K562 (cell line): Measurements from ENCODE around the gene AK2. TPM values are rescaled to one million over a fixed set of nuclear protein-coding genes. Genes with fewer than 3 reads are reported as not detected.

Experiments
- ATAC-seq: fragments of 200-7000 bp; cut with Tn5 transposase; 3 replicates; pipeline ENCODE4 v1.9.1; 2020; ENCODE audit warnings: moderate library complexity
- BruUV-seq: library from RNA; stranded (reverse); fragments of 400-500 nt; replicated peaks from 2 replicates; lab custom pipeline; 2021; lab: Mats Ljungman, UMichigan
- CTCF ChIA-PET: fragments of 300-600 bp; formaldehyde crosslinking; extraction: SDS; loops from one replicate; lab custom pipeline; 2021; ENCODE audit warnings: low intra/inter-chr PET ratio; lab: Yijun Ruan, JAX
- POLR2A ChIA-PET: fragments of 300-600, 350-650 bp; sonication (Branson Sonifier 250); formaldehyde crosslinking; extraction: SDS; loops from one replicate; lab custom pipeline; 2021; ENCODE audit warnings: antibody characterized with exemption, inconsistent platforms; lab: Yijun Ruan, JAX
- DNase-seq, 4 experiments: peaks; one replicate each; pipeline versions ENCODE4 v3.0.0 to v3.0.0-alpha.2; 2011 to 2018; ENCODE audit warnings: low spot score in 3 of 4, mixed read lengths in 3 of 4; ENCODE audit errors: extremely low read depth in 1 of 4
- FAIRE-seq: peaks from 2 replicates; lab custom pipeline; 2011; peaks lifted over from hg19 to GRCh38; lab: Jason Lieb, UNC
- H2AFZ ChIP-seq: 2 replicates; pipeline ENCODE4 v1.6.0; 2011; ENCODE audit warnings: low read depth, low read length, control low read depth, inconsistent platforms
- H3K27ac ChIP-seq: fragments of 200-600 bp; 3 replicates; pipeline ENCODE4 v1.8.0; 2011; ENCODE audit warnings: low read depth, mild to moderate bottlenecking, control low read depth, inconsistent platforms, low read length, moderate library complexity, mixed read lengths; ENCODE audit errors: extremely low read depth
- H3K27me3 ChIP-seq, 2 experiments: fragments of 300-600 bp in 1 of 2; 2 replicates in 1 of 2; 3 replicates in 1 of 2; pipeline versions ENCODE4 v1.6.0 to v1.8.0; 2011; ENCODE audit warnings: inconsistent platforms in 2 of 2, low read length in 2 of 2, mild to moderate bottlenecking in 1 of 2, mixed read lengths in 1 of 2, moderate library complexity in 1 of 2; ENCODE audit not compliant: control insufficient read depth in 2 of 2, insufficient read depth in 2 of 2
- H3K36me3 ChIP-seq: fragments of 300-600 bp; 3 replicates; pipeline ENCODE4 v1.8.0; 2011; ENCODE audit warnings: mild to moderate bottlenecking, low read length, inconsistent platforms; ENCODE audit not compliant: control insufficient read depth, insufficient read depth
- H3K4me1 ChIP-seq, 2 experiments: fragments of 200-600 bp in 1 of 2; replicated peaks in 1 of 2; 2 replicates in 1 of 2; 3 replicates in 1 of 2; pipeline versions ENCODE4 v1.5.1 to v1.8.0; 2011; ENCODE audit warnings: inconsistent platforms in 2 of 2, low read length in 2 of 2, mild to moderate bottlenecking in 1 of 2, mixed read lengths in 1 of 2, moderate library complexity in 1 of 2; ENCODE audit not compliant: control insufficient read depth in 2 of 2, insufficient read depth in 2 of 2
- H3K4me2 ChIP-seq: 2 replicates; pipeline ENCODE4 v1.6.1; 2011; ENCODE audit warnings: low read length, control low read depth, inconsistent platforms, mixed read lengths; ENCODE audit not compliant: insufficient read depth
- H3K4me3 ChIP-seq: fragments of 200-600 bp; sonication (generic), shearing (Covaris generic); 2 replicates; pipeline ENCODE4 v1.5.1; 2016; ENCODE audit warnings: control low read depth, inconsistent platforms
- H3K79me2 ChIP-seq: fragments of 200-600 bp; 3 replicates; pipeline ENCODE4 v1.8.0; 2011; ENCODE audit warnings: low read length, inconsistent platforms; ENCODE audit not compliant: control insufficient read depth, insufficient read depth
- H3K9ac ChIP-seq, 2 experiments: 2 replicates each; pipeline versions ENCODE4 v1.6.0 to v1.6.1; 2011; ENCODE audit warnings: low read depth in 2 of 2, low read length in 2 of 2, control low read depth in 1 of 2, inconsistent platforms in 1 of 2, mild to moderate bottlenecking in 1 of 2, mixed read lengths in 1 of 2; ENCODE audit not compliant: insufficient read depth in 1 of 2
- H3K9me1 ChIP-seq: one replicate; pipeline ENCODE4 v1.6.0; 2011; ENCODE audit warnings: inconsistent platforms, mild to moderate bottlenecking, low read length, moderate library complexity; ENCODE audit not compliant: control insufficient read depth, insufficient read depth
- H3K9me3 ChIP-seq: replicated peaks from 2 replicates; pipeline ENCODE4 v1.5.1; 2011; ENCODE audit warnings: low read depth, low read length, inconsistent platforms; ENCODE audit not compliant: control insufficient read depth, insufficient read depth
- H4K20me1 ChIP-seq: replicated peaks from 2 replicates; pipeline ENCODE4 v1.6.1; 2011; ENCODE audit warnings: low read length, inconsistent platforms, mixed read lengths; ENCODE audit not compliant: control insufficient read depth, insufficient read depth
- CBFA2T3 ChIP-seq: fragments of 450-650 bp; IDR thresholded peaks from 2 replicates; pipeline ENCODE4 v1.6.1; 2017
- FIP1L1 ChIP-seq: fragments of 200-400 bp; formaldehyde crosslinking; IDR thresholded peaks from 2 replicates; pipeline ENCODE4 v1.6.1; 2018; ENCODE audit warnings: mild to moderate bottlenecking, low read depth, low read length; ENCODE audit not compliant: poor library complexity, severe bottlenecking
- SMAD2 ChIP-seq: fragments of 150-350 bp; IDR thresholded peaks from 2 replicates; pipeline ENCODE4 v1.6.1; 2014; ENCODE audit warnings: low read depth, mild to moderate bottlenecking, low read length
- WGBS: fragments of 100-300 bp; shearing (Covaris generic); methylation state at CpG from one replicate; pipeline ENCODE4 v1.1.6; 2016; ENCODE audit warnings: low coverage, mixed read lengths; ENCODE audit not compliant: insufficient coverage; ENCODE audit errors: missing lambda C conversion rate; 5-methylcytosine and 5-hydroxymethylcytosine counted together
- in situ Hi-C: fragments of 300-500 bp; cut with MboI; formaldehyde crosslinking; loops from 4 replicates; pipeline ENCODE4 v1.15.0; 2018; ENCODE audit warnings: inconsistent platforms, mixed read lengths
- intact Hi-C: fragments of 100-400 bp; cut with micrococcal nuclease; formaldehyde crosslinking; loops from 2 replicates; pipeline ENCODE4 v1.14.2; 2022
- polyA plus RNA-seq, 8 experiments: library from polyadenylated mRNA; depleted of rRNA in 4 of 8; stranded (reverse) in 5 of 8; unstranded in 3 of 8; fragments of >200 nt; fragmentation: Nextera tagmentation in 2 of 8; fragmentation: Illumina TruSeq in 1 of 8; extraction: Ambion mirVana in 2 of 8; extraction: Trizol in 1 of 8; gene quantifications; 2 replicates each; pipeline versions ENCODE4 v1.2.1 to v1.2.3, GENCODE V29; 2011 to 2014; ENCODE audit warnings: inconsistent platforms in 1 of 8, missing spikeins in 1 of 8
- total RNA-seq, 7 experiments: library from RNA; depleted of rRNA in 6 of 7; stranded (reverse); fragments of >200 nt in 6 of 7; fragmentation: Illumina TruSeq in 2 of 7; extraction: Trizol in 2 of 7; gene quantifications; 2 replicates each; pipeline versions ENCODE4 v1.2.1 to v1.2.3, GENCODE V29; 2011 to 2021; ENCODE audit warnings: low replicate concordance in 1 of 7
- TF ChIP-seq, protein P1 (sequence below): sonication (generic); formaldehyde crosslinking; IDR thresholded peaks from 2 replicates; pipeline ENCODE4 v1.8.1; 2023; ENCODE audit warnings: mild to moderate bottlenecking, missing genetic modification reagents
- TF ChIP-seq, protein P2 (sequence below): fragments of 450-650 bp; IDR thresholded peaks from 2 replicates; pipeline ENCODE4 v1.7.1; 2018; ENCODE audit warnings: mild to moderate bottlenecking, low read depth; ENCODE audit not compliant: partially characterized antibody

The AK2 gene
- total and polyA plus RNA-seq, 9 of the 15 experiments (the other 6 are each of a cell fraction or from before 2014, with no cell fraction given): 105 to 1,050 (median 509) TPM

DNA sequence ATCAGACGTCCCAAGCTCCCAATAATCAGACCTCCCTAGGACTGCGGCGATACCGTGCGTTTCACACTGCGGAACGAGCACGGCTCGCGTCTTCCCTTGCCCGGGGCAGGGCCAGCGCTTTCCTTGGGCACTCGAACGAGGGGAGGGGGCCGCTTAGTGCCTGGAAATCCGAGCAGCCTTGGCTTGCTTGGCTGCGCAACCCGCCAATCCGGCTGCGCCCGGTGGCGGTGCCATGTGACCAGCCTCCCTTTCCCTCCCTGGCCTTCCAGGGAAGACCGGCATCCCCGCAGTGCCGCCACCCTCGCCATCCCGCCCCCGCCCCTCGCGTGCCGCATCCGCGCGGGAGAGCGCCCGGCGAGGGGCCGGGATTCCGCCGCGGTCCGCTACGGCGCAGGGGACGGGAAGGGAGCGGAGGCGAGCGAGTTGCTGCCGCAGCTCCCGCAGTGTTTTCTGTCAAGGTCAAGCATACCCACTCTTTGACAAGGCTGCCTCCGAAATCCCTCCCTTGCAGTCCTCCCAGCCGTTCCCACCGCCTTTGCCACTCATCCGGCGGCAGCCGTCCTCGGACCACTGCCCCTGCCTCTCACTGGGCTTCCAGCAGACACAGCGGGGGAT, 63.8 kb downstream of the AK2 start:
- Histone ChIP-seq H3K36me3 (no peaks in the 10 kb centered on the region), H3K27ac (no peak overlapping the region), H3K4me2 (no peak overlapping the region), H4K20me1 (no peaks in the 10 kb centered on the region), H2AFZ (no peak overlapping the region), H3K79me2 (no peaks in the 10 kb centered on the region), H3K4me1 (peaks cover 0 to 7% of the 10 kb centered on the region in 2 experiments; a peak in 2 of 5 replicates), H3K4me3 (no peak overlapping the region), H3K9me1 (no peaks in the 10 kb centered on the region), H3K9me3 (no peaks in the 10 kb centered on the region; the same call in 1 of the 2 replicates), H3K9ac (no peak overlapping the region), H3K27me3 (peaks cover 12 to 18% of the 10 kb centered on the region in 2 experiments; a peak in 4 of 5 replicates)
- WGBS: 72% methylated on average over 29 of the region's 58 CpGs
- in situ Hi-C loops: no loop called here
- TF ChIP-seq, protein P1, sequence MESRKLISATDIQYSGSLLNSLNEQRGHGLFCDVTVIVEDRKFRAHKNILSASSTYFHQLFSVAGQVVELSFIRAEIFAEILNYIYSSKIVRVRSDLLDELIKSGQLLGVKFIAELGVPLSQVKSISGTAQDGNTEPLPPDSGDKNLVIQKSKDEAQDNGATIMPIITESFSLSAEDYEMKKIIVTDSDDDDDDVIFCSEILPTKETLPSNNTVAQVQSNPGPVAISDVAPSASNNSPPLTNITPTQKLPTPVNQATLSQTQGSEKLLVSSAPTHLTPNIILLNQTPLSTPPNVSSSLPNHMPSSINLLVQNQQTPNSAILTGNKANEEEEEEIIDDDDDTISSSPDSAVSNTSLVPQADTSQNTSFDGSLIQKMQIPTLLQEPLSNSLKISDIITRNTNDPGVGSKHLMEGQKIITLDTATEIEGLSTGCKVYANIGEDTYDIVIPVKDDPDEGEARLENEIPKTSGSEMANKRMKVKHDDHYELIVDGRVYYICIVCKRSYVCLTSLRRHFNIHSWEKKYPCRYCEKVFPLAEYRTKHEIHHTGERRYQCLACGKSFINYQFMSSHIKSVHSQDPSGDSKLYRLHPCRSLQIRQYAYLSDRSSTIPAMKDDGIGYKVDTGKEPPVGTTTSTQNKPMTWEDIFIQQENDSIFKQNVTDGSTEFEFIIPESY (CRISPR knock-in tag): peak; percentile 75; the same call in 1 of the 2 replicates
- TF ChIP-seq CBFA2T3: no peak
- TF ChIP-seq SMAD2: no peak
- peak; percentile 23 for TF ChIP-seq FIP1L1
- TF ChIP-seq, protein P2, sequence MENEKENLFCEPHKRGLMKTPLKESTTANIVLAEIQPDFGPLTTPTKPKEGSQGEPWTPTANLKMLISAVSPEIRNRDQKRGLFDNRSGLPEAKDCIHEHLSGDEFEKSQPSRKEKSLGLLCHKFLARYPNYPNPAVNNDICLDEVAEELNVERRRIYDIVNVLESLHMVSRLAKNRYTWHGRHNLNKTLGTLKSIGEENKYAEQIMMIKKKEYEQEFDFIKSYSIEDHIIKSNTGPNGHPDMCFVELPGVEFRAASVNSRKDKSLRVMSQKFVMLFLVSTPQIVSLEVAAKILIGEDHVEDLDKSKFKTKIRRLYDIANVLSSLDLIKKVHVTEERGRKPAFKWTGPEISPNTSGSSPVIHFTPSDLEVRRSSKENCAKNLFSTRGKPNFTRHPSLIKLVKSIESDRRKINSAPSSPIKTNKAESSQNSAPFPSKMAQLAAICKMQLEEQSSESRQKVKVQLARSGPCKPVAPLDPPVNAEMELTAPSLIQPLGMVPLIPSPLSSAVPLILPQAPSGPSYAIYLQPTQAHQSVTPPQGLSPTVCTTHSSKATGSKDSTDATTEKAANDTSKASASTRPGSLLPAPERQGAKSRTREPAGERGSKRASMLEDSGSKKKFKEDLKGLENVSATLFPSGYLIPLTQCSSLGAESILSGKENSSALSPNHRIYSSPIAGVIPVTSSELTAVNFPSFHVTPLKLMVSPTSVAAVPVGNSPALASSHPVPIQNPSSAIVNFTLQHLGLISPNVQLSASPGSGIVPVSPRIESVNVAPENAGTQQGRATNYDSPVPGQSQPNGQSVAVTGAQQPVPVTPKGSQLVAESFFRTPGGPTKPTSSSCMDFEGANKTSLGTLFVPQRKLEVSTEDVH: no peak
- DNase-seq: no peak
- ChIA-PET POLR2A (interaction anchor here (1.6 kb wide), 1 partner anchor 8 kb away, joined by 11 read pairs; no protein-coding TSS in a partner anchor), CTCF (no interaction called here)
- no peak for ATAC-seq
- intact Hi-C loops: no loop called here
- FAIRE-seq: no peak
- BruUV-seq: no TSS peak
